Tibial artery (tissue), 4 donors: ENCODE data around the gene KCNAB2.

ENCODE experiments used
- DNase-seq, 2 donors: peaks; one replicate each; pipeline ENCODE4 v3.0.0-alpha.2; 2019
- H3K27ac ChIP-seq, 2 donors: fragments of 200-600 bp; sonication (generic) in 1 of 2; 1 replicate in 1 of 2; 2 replicates in 1 of 2; pipeline ENCODE4 v1.5.1; 2018 to 2019; ENCODE audit warnings: mild to moderate bottlenecking in 1 of 2
- H3K27me3 ChIP-seq, 2 donors: fragments of 200-600 bp; sonication (generic) in 1 of 2; one replicate each; pipeline versions ENCODE4 v1.5.1 to v1.6.0; 2016 to 2019
- H3K36me3 ChIP-seq, 3 donors: fragments of 200-600 bp; sonication (generic) in 2 of 3; one replicate each; pipeline ENCODE4 v1.5.1; 2016 to 2019; ENCODE audit warnings: mild to moderate bottlenecking in 2 of 3
- H3K4me1 ChIP-seq, 4 donors: fragments of 200-600 bp; sonication (generic) in 2 of 4; 1 replicate in 3 of 4; 2 replicates in 1 of 4; pipeline ENCODE4 v1.5.1; 2016 to 2019
- H3K4me3 ChIP-seq, 2 donors: fragments of 200-600 bp; sonication (generic) in 1 of 2; 1 replicate in 1 of 2; 2 replicates in 1 of 2; pipeline ENCODE4 v1.5.1; 2018 to 2019; ENCODE audit warnings: mild to moderate bottlenecking in 2 of 2
- H3K9me3 ChIP-seq, 3 donors: fragments of 200-600 bp; sonication (generic) in 1 of 3; one replicate each; pipeline ENCODE4 v1.5.1; 2016 to 2019
- intact Hi-C: fragments of 100-400 bp; cut with DNase I; formaldehyde crosslinking; loops from one replicate; pipeline ENCODE4 v1.15.0; 2023; ENCODE audit warnings: low total_unique reads
- TF ChIP-seq, protein P1 (sequence below), 2 experiments: fragments of 200-600 bp in 1 of 2; fragments of 450-650 bp in 1 of 2; IDR thresholded peaks; one replicate each; pipeline ENCODE4 v1.5.1; 2017 to 2019; ENCODE audit warnings: antibody characterized with exemption in 2 of 2, mild to moderate bottlenecking in 1 of 2, moderate library complexity in 1 of 2

KCNAB2 gene

DNA sequence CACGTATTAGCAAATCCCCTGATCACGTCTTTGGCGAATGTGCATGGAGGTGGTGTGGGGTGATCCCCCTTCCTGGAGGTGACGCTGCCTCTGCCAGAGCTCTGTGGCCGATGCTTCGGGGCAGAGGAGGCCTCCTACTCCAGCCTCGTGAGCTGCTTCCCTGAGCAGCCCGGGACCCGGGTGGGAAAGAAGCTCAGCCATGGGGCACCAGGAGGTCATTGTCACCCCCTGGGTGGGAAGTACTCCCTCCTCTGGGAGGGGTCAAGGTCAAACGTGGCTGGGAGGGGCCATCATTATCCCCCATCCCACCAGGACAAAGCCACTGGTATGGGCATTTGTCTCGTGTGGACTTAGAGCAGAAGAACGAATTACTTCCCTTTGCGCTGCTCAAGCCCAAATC is 40.7 kb downstream of the KCNAB2 start:
- DNase-seq, result no peak

DNA sequence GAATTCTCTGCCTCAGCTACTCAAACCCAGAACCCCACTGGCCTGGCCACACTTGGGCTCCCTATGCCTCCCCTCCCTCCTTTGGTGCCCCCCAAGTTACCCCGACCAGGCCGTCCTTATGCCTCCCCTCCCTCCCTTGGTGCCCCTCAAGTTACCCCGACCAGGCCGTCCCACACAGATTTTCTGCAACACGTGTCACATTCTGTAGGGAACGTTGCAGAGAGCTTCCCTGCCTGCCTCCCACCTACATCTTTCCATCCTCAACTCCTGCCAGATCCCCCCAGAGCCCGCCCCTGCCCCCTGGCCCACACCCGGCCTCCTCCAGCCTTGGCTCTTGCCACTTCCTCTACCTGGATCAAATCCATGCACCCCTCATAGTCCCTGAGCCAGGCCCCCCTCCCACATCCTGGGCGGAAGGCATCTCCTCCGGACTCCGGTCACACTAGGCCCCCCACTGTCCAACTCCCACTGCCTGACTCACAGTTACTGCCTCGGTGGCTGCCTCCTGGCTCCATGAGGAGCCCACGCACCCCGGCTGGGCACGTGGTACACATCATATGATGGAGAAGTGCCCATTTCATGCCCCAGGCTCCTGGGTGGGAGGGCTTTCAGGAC is 41.2 kb downstream of the KCNAB2 start:
- Histone ChIP-seq H3K36me3 (no peaks in the 10 kb centered on the region), H3K9me3 (no peaks in the 10 kb centered on the region), H3K27ac (no peak overlapping the region), H3K4me3 (no peak overlapping the region), H3K27me3 (peaks cover 0 to 4% of the 10 kb centered on the region in 2 donors), H3K4me1 (no peaks in the 10 kb centered on the region)
- intact Hi-C loops, result no loop called here
- no peak for DNase-seq
- TF ChIP-seq, protein P1, sequence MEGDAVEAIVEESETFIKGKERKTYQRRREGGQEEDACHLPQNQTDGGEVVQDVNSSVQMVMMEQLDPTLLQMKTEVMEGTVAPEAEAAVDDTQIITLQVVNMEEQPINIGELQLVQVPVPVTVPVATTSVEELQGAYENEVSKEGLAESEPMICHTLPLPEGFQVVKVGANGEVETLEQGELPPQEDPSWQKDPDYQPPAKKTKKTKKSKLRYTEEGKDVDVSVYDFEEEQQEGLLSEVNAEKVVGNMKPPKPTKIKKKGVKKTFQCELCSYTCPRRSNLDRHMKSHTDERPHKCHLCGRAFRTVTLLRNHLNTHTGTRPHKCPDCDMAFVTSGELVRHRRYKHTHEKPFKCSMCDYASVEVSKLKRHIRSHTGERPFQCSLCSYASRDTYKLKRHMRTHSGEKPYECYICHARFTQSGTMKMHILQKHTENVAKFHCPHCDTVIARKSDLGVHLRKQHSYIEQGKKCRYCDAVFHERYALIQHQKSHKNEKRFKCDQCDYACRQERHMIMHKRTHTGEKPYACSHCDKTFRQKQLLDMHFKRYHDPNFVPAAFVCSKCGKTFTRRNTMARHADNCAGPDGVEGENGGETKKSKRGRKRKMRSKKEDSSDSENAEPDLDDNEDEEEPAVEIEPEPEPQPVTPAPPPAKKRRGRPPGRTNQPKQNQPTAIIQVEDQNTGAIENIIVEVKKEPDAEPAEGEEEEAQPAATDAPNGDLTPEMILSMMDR (IDR thresholded peaks at IDR 0.05), result no peak

More for the DNA sequence above, 40.7 kb downstream of the KCNAB2 start:
- H3K36me3 ChIP-seq, result no peaks in the 10 kb centered on the region
- H3K4me1 ChIP-seq, result no peaks in the 10 kb centered on the region
- H3K4me3 ChIP-seq, result no peak overlapping the region
- intact Hi-C loops, result no loop called here
- TF ChIP-seq, protein P1 (IDR thresholded peaks at IDR 0.05), result no peak
- H3K27ac ChIP-seq, result no peak overlapping the region
- H3K9me3 ChIP-seq, result no peaks in the 10 kb centered on the region
- peaks cover 0 to under 1% of the 10 kb centered on the region in 2 donors for H3K27me3 ChIP-seq

DNA sequence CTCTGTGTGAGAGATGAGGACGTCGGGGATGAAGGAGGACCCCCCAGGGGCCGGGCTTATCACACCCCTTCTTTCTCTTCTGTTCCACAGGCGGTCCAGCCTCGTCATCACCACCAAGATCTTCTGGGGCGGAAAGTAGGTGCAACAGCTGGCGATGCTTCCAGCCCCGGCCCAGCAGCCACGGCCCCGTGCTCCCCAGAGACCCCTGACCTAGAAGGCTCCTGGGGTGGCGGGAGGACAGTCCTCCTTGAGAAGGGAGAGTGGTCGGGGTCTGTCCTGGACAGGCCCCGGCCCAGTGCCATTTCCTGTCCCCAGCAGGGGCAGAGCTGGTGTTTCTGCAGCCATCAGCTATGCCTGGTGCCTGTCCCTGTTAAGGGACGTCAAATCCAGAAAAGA is 41.7 kb downstream of the KCNAB2 start:
- no peaks in the 10 kb centered on the region for H3K4me1 ChIP-seq
- no peak for DNase-seq
- peaks cover 0 to 4% of the 10 kb centered on the region in 2 donors for H3K27me3 ChIP-seq
- TF ChIP-seq, protein P1 (IDR thresholded peaks at IDR 0.05), result no peak
- intact Hi-C loops, result no loop called here
- no peaks in the 10 kb centered on the region for H3K9me3 ChIP-seq
- H3K4me3 ChIP-seq, result no peak overlapping the region
- no peak overlapping the region for H3K27ac ChIP-seq
- no peaks in the 10 kb centered on the region for H3K36me3 ChIP-seq

DNA sequence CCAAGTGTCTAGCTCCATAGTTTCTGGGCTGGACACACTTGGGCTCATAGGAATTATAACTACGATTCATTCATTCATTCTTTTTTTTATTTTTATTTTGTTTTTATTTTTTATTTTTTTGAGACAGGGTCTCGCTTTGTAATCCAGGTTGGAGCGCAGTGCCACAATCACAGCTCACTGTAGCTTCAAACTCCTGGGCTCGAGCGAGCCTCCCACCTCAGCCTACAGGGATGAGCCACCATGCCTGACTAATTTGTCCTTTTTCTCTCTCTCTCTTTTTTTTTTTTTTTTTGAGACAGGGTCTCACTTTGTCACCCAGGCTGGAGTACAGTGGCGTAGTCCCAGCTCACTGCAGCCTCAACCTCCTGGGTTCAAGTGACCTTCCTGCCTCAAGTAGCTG is 42.3 kb downstream of the KCNAB2 start:
- TF ChIP-seq, protein P1 (IDR thresholded peaks at IDR 0.05), result no peak
- no peak for DNase-seq
- no peaks in the 10 kb centered on the region for H3K9me3 ChIP-seq
- H3K4me1 ChIP-seq, result no peaks in the 10 kb centered on the region
- H3K4me3 ChIP-seq, result no peak overlapping the region
- H3K27ac ChIP-seq, result no peak overlapping the region
- H3K36me3 ChIP-seq, result no peaks in the 10 kb centered on the region
- H3K27me3 ChIP-seq, result peaks cover 0 to 8% of the 10 kb centered on the region in 2 donors
- intact Hi-C loops, result no loop called here

- TF ChIP-seq, protein P1 (IDR thresholded peaks at IDR 0.05), result no peak
- H3K27ac ChIP-seq, result no peak overlapping the region
- no peak for DNase-seq
- peaks cover 0 to 8% of the 10 kb centered on the region in 2 donors for H3K27me3 ChIP-seq
- H3K4me1 ChIP-seq, result no peaks in the 10 kb centered on the region
- no peaks in the 10 kb centered on the region for H3K36me3 ChIP-seq
- intact Hi-C loops, result no loop called here
- no peaks in the 10 kb centered on the region for H3K9me3 ChIP-seq
- H3K4me3 ChIP-seq, result no peak overlapping the region
Measured at GRCh38 chr1:6088956-6089355, 43.3 kb downstream of the KCNAB2 start.

DNA sequence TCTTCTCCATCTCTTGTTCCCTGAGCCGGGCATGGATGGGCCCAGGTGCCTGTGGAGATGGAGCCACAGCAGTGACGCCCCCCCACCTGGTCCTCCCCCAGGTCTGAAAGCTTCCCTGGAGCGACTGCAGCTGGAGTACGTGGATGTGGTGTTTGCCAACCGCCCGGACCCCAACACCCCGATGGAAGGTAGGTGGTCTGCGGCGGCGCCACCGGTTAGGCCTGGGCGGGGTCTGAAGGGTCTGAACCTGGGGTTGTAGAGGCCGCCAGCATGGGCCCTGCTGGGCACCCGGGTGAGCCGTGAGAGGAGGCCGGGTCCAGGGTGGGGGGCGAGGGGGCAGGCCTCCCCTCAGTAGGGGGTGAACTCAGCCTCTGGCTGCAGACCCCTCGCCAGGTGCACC is 44.6 kb downstream of the KCNAB2 start:
- intact Hi-C loops, result no loop called here

More for the DNA sequence above, 44.6 kb downstream of the KCNAB2 start:
- Histone ChIP-seq H3K9me3 (no peaks in the 10 kb centered on the region), H3K4me3 (no peak overlapping the region), H3K4me1 (no peaks in the 10 kb centered on the region), H3K36me3 (no peaks in the 10 kb centered on the region), H3K27ac (no peak overlapping the region), H3K27me3 (peaks cover 0 to 14% of the 10 kb centered on the region in 2 donors)
- no peak for DNase-seq
- TF ChIP-seq, protein P1 (IDR thresholded peaks at IDR 0.05), result no peak
